NAMALWA (cell line): Measurements from ENCODE around the gene ARHGEF25.
"Not testable (repeated sequence)": the region's sequence is repeated elsewhere in the genome, so short reads cannot be mapped to it uniquely, and the experiment has no call there.

ENCODE experiments used
- DNase-seq: peaks from one replicate; pipeline ENCODE4 v3.0.0-alpha.2; 2015; ENCODE audit warnings: low spot score

Gene ARHGEF25

GRCh38 chr12:57638096-57638495 lies 26.9 kb downstream of the ARHGEF25 start:
- no peak for DNase-seq

GRCh38 chr12:57640175-57641042 lies 29.2 kb downstream of the ARHGEF25 start:
- no peak for DNase-seq

DNA sequence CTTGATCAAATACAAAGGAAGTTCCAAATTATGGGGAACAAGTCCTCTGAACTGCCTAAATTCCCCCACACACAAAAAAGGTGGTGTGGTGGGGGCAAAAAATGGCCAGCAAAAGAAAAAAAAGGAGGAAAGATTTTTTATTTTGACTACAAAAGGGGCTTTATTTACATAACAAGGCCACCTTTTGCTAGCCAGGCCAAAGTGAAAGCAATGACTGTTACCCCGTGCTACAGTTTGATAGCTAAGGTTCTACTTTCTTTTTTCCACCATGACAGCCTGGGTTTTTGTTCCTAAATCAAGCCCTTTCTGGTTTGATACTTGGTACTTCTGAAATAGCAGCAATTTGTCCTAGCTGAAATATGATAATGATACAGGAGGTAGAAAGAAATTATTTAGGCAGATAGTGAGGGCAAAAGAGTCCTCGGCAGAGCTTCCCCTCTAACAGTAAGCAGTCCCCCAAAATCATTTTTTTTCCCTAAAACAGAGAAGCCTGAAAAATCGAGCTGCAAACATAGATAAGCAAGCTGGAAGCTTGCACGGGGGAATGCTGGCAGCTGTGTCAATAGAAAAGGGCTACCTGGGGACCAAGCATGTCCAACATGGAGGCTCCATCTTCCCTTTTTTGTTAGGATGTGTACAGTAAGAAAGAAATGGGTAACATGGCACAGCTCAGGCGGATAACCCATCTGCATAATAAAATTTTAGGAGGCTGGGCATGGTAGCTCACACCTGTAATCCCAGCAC lies 30.6 kb downstream of the ARHGEF25 start:
- DNase-seq: no peak

GRCh38 chr12:57645990-57646658 lies 34.9 kb downstream of the ARHGEF25 start:
- peak; percentile 50 for DNase-seq

DNA sequence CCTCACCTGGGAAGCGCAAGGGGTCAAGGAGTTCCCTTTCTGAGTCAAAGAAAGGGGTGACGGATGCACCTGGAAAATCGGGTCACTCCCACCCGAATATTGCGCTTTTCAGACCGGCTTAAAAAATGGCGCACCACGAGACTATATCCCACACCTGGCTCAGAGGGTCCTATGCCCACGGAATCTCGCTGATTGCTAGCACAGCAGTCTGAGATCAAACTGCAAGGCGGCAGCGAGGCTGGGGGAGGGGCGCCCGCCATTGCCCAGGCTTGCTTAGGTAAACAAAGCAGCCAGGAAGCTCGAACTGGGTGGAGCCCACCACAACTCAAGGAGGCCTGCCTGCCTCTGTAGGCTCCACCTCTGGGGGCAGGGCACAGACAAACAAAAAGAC lies 35.4 kb downstream of the ARHGEF25 start:
- not testable (repeated sequence) for DNase-seq

DNA sequence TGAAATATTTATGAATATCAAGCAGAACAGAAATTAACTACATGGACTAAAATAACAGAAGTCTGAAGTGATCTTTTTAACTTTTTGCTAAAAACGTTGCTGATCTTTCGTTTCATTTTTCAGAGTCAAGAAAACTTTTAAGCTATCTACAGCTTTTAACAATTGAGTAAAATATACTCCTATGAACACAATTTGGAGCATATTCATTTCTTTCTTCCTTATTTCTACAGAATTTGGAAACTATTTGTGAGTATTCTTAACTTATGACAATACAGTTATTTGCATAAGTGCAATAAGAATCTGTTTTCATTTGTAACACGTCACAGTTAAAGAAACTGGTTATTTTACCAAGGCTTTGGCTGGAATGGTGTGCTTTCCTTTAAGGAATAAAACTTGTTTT lies 42.8 kb downstream of the ARHGEF25 start:
- no peak for DNase-seq

- no peak for DNase-seq
Observed at GRCh38 chr12:57655541-57656240, 44.5 kb downstream of the ARHGEF25 start.

DNA sequence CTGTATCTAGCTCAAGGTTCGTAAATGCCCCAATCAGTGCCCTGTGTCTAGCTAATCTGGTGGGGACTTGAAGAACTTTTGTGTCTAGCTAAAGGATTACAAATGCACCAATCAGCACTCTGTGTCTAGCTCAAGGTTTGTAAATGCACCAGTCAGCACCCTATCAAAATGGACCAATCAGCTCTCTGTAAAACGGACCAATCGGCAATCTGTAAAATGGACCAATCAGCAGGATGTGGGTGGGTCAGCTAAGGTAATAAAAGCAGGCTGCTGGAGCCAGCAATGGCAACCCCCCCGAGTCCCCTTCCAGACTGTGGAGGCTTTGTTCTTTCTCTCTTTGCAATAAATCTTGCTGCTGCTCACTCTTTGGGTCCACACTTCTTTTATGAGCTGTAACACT lies 45.2 kb downstream of the ARHGEF25 start:
- not testable (repeated sequence) for DNase-seq

- no peak for DNase-seq
Observed at GRCh38 chr12:57657744-57658143, 46.5 kb downstream of the ARHGEF25 start.

- DNase-seq: no peak
Observed at GRCh38 chr12:57658890-57659289, 47.7 kb downstream of the ARHGEF25 start.

DNA sequence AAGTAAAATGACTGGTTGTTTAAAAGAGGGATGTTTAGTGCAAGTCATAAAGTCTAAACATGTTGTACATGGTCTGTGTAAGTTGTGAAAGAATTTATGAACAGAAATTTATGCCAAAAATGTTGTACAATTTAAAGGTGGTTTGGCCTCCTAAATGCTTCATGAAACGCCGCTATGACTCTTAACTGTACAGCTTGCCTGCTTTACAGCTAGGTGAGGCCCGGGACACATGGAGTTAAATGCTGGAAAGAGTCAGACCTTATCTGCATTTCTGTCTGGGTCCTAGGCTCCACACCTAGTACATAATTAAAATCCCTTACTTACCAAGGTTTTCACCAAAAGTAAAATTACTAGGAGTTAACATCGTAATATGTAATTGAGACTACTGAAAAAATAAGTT lies 50.1 kb downstream of the ARHGEF25 start:
- DNase-seq: no peak

DNA sequence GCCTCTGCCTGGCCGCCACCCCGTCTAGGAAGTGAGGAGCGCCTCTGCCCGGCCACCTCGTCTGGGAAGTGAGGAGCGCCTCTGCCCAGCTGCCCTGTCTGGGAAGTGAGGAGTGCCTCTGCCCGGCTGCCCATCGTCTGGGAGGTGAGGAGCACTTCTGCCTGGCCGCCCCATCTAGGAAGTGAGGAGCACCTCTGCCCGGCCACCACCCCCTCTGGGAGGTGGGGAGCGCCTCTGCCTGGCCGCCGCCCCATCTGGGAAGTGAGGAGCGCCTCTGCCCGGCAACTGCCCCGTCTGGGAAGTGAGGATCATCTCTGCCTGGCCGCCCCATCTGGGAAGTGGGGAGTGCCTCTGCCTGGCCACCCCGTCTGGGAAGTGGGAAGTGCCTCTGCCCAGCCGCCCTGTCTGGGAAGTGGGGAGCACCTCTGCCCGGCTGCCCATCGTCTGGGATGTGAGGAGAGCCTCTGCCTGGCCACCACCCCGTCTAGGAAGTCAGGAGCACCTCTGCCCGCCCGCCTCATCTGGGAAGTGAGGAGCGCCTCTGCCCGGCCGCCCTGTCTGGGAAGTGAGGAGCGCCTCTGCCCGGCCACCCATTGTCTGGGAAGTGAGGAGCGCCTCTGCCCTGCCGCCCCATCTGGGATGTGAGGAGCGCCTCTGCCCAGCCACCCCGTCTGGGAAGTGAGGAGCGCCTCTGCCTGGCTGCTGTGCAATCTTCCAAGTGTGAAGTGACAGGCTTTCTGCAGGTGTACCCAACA lies 54.0 kb downstream of the ARHGEF25 start:
- DNase-seq: not testable (repeated sequence)
